Sigmoid colon (tissue), 7 donors: ENCODE data around the gene ANGPTL8. TPM values are rescaled to one million over a fixed set of nuclear protein-coding genes. Genes with fewer than 3 reads are reported as not detected.

Source experiments
- DNase-seq: peaks from one replicate; pipeline ENCODE4 v3.0.0-alpha.2; 2019
- H3K27ac ChIP-seq, 4 donors: fragments of 200-600 bp; sonication (generic); one replicate each; pipeline ENCODE4 v1.5.1; 2016 to 2019; ENCODE audit warnings: mild to moderate bottlenecking in 1 of 4
- H3K27me3 ChIP-seq, 3 donors: fragments of 200-600 bp; sonication (generic); one replicate each; pipeline ENCODE4 v1.5.1; 2019; ENCODE audit warnings: mild to moderate bottlenecking in 1 of 3
- H3K36me3 ChIP-seq, 4 donors: fragments of 200-600 bp; sonication (generic); one replicate each; pipeline ENCODE4 v1.5.1; 2016 to 2019
- H3K4me1 ChIP-seq, 4 donors: fragments of 200-600 bp; sonication (generic); one replicate each; pipeline ENCODE4 v1.5.1; 2017 to 2019
- H3K4me3 ChIP-seq, 4 donors: fragments of 200-600 bp; sonication (generic); one replicate each; pipeline ENCODE4 v1.5.1; 2017 to 2019; ENCODE audit warnings: mild to moderate bottlenecking in 2 of 4, moderate library complexity in 1 of 4
- H3K9me3 ChIP-seq, 4 donors: fragments of 200-600 bp in 3 of 4; sonication (generic) in 3 of 4; one replicate each; pipeline versions ENCODE4 v1.5.1 to v1.6.1; 2013 to 2019
- CTCF ChIP-seq, 4 experiments: fragments of 450-650 bp in 3 of 4; fragments of 200-600 bp in 1 of 4; IDR thresholded peaks; one replicate each; pipeline ENCODE4 v1.5.1; 2016 to 2019; ENCODE audit warnings: antibody characterized with exemption in 4 of 4, mild to moderate bottlenecking in 3 of 4, moderate library complexity in 2 of 4
- EP300 ChIP-seq, 4 donors: sonication (generic); formaldehyde crosslinking; IDR thresholded peaks; one replicate each; pipeline ENCODE4 v1.6.1; 2017; ENCODE audit warnings: antibody characterized with exemption in 4 of 4
- POLR2A ChIP-seq, 2 donors: fragments of 450-650 bp; IDR thresholded peaks; one replicate each; pipeline ENCODE4 v1.6.1; 2016; ENCODE audit warnings: antibody characterized with exemption in 2 of 2, mild to moderate bottlenecking in 2 of 2, moderate library complexity in 2 of 2
- POLR2AphosphoS5 ChIP-seq, 4 donors: sonication (generic); formaldehyde crosslinking; IDR thresholded peaks; one replicate each; pipeline ENCODE4 v1.6.1; 2017; ENCODE audit warnings: antibody characterized with exemption in 4 of 4
- WGBS, 2 donors: extraction: QIAGEN DNeasy Blood & Tissue Kit; methylation state at CpG; one replicate each; pipeline ENCODE4 v1.1.7; 2013; 5-methylcytosine and 5-hydroxymethylcytosine counted together
- intact Hi-C: fragments of 100-400 bp; cut with DNase I; formaldehyde crosslinking; loops from one replicate; pipeline ENCODE4 v1.15.1; 2023
- polyA plus RNA-seq, 3 donors: library from polyadenylated mRNA; stranded (reverse); fragments of 200-250 nt; gene quantifications; one replicate each; pipeline ENCODE4 v1.2.3, GENCODE V29; 2013
- total RNA-seq, 4 donors: library from RNA; depleted of rRNA; stranded (reverse); fragments of >200 nt; gene quantifications; one replicate each; pipeline ENCODE4 v1.1.0, GENCODE V29; 2016
- donor health status: healthy with polysubstance abuse.
- donor health status: Bipolar disorder and iron deficiency.
- donor health status: healthy.

The ANGPTL8 gene
- total and polyA plus RNA-seq, 7 donors = 8.1 TPM; not detected in 6

- H3K27me3 ChIP-seq = no peaks in the 10 kb centered on the region
- peaks cover 0 to 64% (median 51%) of the 10 kb centered on the region in 4 donors for H3K4me1 ChIP-seq
- 69 to 92% methylated on average over 5 of the region's 5 CpGs for WGBS, 2 donors
- no peaks in the 10 kb centered on the region for H3K9me3 ChIP-seq
- TF ChIP-seq POLR2AphosphoS5 (IDR thresholded peaks at IDR 0.05) = no peak
- no peak for TF ChIP-seq POLR2A (IDR thresholded peaks at IDR 0.05)
- TF ChIP-seq CTCF (IDR thresholded peaks at IDR 0.05) = no peak
- TF ChIP-seq EP300 (IDR thresholded peaks at IDR 0.05) = no peak
- H3K36me3 ChIP-seq = peaks cover 0 to 8% (median 0%) of the 10 kb centered on the region in 4 donors
- intact Hi-C loops = no loop called here
- peak overlapping the region; percentile 91 to 98 (median 94) for H3K27ac ChIP-seq
- no peak for DNase-seq
- no peak overlapping the region for H3K4me3 ChIP-seq
Measured at GRCh38 chr19:11199517-11199916, 39.9 kb upstream of the ANGPTL8 start.

- Histone ChIP-seq H3K4me3 (no peak overlapping the region), H3K36me3 (peaks cover 0 to 8% (median 0%) of the 10 kb centered on the region in 4 donors), H3K27me3 (no peaks in the 10 kb centered on the region), H3K9me3 (no peaks in the 10 kb centered on the region), H3K4me1 (peaks cover 0 to 64% (median 52%) of the 10 kb centered on the region in 4 donors), H3K27ac (peak overlapping the region; percentile 91 to 98 (median 94))
- intact Hi-C loops = loop anchor here (10.0 kb wide), 1 partner anchor 255 kb away; no protein-coding TSS in a partner anchor
- DNase-seq = no peak
- no peak for TF ChIP-seq EP300 (IDR thresholded peaks at IDR 0.05)
- TF ChIP-seq CTCF (IDR thresholded peaks at IDR 0.05) = no peak
- TF ChIP-seq POLR2A (IDR thresholded peaks at IDR 0.05) = no peak
- TF ChIP-seq POLR2AphosphoS5 (IDR thresholded peaks at IDR 0.05) = no peak
- WGBS, 2 donors = 90 to 91% methylated on average over 15 of the region's 15 CpGs
Measured at GRCh38 chr19:11200015-11200574, 39.3 kb upstream of the ANGPTL8 start.

DNA sequence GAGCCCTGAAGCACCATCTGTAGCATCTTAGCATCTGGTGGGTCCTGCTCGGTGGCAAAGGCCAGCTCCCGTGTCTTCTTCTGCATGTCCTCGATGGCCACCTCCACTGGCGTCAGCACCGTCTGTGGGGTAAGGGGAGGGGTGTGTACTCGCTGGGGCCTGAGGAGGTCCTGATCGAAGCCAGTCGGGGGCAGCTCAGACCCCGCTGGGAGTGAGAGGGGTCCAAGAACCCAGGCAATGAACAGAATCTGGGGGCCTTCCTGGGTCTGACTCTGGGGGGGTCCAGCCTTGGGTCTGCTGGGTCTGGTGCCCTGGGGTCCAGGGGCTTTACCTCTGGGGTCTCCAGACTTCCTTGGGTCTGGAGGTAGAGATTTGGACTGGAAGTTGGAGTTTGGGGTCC is 38.5 kb upstream of the ANGPTL8 start:
- WGBS, 2 donors = 90 to 93% methylated on average over 9 of the region's 9 CpGs
- intact Hi-C loops = loop anchor here (10.0 kb wide), 1 partner anchor 256 kb away; no protein-coding TSS in a partner anchor
- Histone ChIP-seq H3K27ac (peak overlapping the region; percentile 91 to 98 (median 94)), H3K9me3 (no peaks in the 10 kb centered on the region), H3K27me3 (no peaks in the 10 kb centered on the region), H3K4me1 (peaks cover 0 to 63% (median 54%) of the 10 kb centered on the region in 4 donors), H3K36me3 (peaks cover 0 to 9% (median 0%) of the 10 kb centered on the region in 4 donors), H3K4me3 (no peak overlapping the region)
- TF ChIP-seq POLR2AphosphoS5 (IDR thresholded peaks at IDR 0.05) (no peak), EP300 (IDR thresholded peaks at IDR 0.05) (no peak), POLR2A (IDR thresholded peaks at IDR 0.05) (no peak), CTCF (IDR thresholded peaks at IDR 0.05) (no peak)
- no peak for DNase-seq

GRCh38 chr19:11201791-11202190 is 37.6 kb upstream of the ANGPTL8 start:
- TF ChIP-seq POLR2A (IDR thresholded peaks at IDR 0.05) = no peak
- no peak for TF ChIP-seq EP300 (IDR thresholded peaks at IDR 0.05)
- no peak for TF ChIP-seq CTCF (IDR thresholded peaks at IDR 0.05)
- TF ChIP-seq POLR2AphosphoS5 (IDR thresholded peaks at IDR 0.05) = no peak
- DNase-seq = no peak
- Histone ChIP-seq H3K27ac (peak overlapping the region; percentile 91 to 98 (median 94)), H3K9me3 (no peaks in the 10 kb centered on the region), H3K36me3 (peaks cover 0 to 15% (median 0%) of the 10 kb centered on the region in 4 donors), H3K4me3 (no peak overlapping the region), H3K4me1 (peaks cover 0 to 63% (median 51%) of the 10 kb centered on the region in 4 donors), H3K27me3 (no peaks in the 10 kb centered on the region)
- 93 to 95% methylated on average over 24 of the region's 24 CpGs for WGBS, 2 donors
- intact Hi-C loops = loop anchor here (10.0 kb wide), 1 partner anchor 257 kb away; no protein-coding TSS in a partner anchor
